Ectodermal cell (in vitro differentiated cells): Measurements from ENCODE around the gene RBP5. TPM values are rescaled to one million over a fixed set of nuclear protein-coding genes. Genes with fewer than 3 reads are reported as not detected.

Experiments used
- H3K27ac ChIP-seq: 2 replicates; pipeline ENCODE4 v1.7.0; 2013; ENCODE audit warnings: mild to moderate bottlenecking, low read depth, low read length; ENCODE audit not compliant: insufficient read depth, poor library complexity, severe bottlenecking
- H3K27me3 ChIP-seq: 2 replicates; pipeline ENCODE4 v1.7.0; 2013; ENCODE audit warnings: mild to moderate bottlenecking, low read length; ENCODE audit not compliant: insufficient read depth, control insufficient read depth, poor library complexity, severe bottlenecking
- H3K36me3 ChIP-seq: one replicate; pipeline ENCODE4 v1.7.0; 2013; ENCODE audit warnings: low read length; ENCODE audit not compliant: control insufficient read depth, insufficient read depth
- H3K4me1 ChIP-seq: one replicate; pipeline ENCODE4 v1.7.0; 2013; ENCODE audit warnings: low read length; ENCODE audit not compliant: control insufficient read depth, insufficient read depth
- H3K4me3 ChIP-seq: 2 replicates; pipeline ENCODE4 v1.7.0; 2013; ENCODE audit warnings: low read depth, low read length, control low read depth; ENCODE audit not compliant: insufficient read depth
- H3K9me3 ChIP-seq: 2 replicates; pipeline ENCODE4 v1.7.0; 2013; ENCODE audit warnings: mild to moderate bottlenecking, low read length, moderate library complexity; ENCODE audit not compliant: control insufficient read depth
- WGBS, 2 experiments: methylation state at CpG; one replicate each; pipeline ENCODE4 v1.1.7; 2013; ENCODE audit warnings: missing lambda C conversion rate in 2 of 2; 5-methylcytosine and 5-hydroxymethylcytosine counted together
- polyA plus RNA-seq, 4 experiments: library from polyadenylated mRNA; stranded (reverse); fragments of 50-300 nt; gene quantifications; one replicate each; pipeline ENCODE4 v1.2.3, GENCODE V29; 2013

RBP5 gene, protein sequence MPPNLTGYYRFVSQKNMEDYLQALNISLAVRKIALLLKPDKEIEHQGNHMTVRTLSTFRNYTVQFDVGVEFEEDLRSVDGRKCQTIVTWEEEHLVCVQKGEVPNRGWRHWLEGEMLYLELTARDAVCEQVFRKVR
- polyA plus RNA-seq (2013, experiment 1 of 4): 0.94 TPM
- 1.2 TPM for polyA plus RNA-seq (2013, experiment 2 of 4)
- polyA plus RNA-seq (2013, experiment 3 of 4): 1.4 TPM
- polyA plus RNA-seq (2013, experiment 4 of 4): 1.7 TPM

DNA sequence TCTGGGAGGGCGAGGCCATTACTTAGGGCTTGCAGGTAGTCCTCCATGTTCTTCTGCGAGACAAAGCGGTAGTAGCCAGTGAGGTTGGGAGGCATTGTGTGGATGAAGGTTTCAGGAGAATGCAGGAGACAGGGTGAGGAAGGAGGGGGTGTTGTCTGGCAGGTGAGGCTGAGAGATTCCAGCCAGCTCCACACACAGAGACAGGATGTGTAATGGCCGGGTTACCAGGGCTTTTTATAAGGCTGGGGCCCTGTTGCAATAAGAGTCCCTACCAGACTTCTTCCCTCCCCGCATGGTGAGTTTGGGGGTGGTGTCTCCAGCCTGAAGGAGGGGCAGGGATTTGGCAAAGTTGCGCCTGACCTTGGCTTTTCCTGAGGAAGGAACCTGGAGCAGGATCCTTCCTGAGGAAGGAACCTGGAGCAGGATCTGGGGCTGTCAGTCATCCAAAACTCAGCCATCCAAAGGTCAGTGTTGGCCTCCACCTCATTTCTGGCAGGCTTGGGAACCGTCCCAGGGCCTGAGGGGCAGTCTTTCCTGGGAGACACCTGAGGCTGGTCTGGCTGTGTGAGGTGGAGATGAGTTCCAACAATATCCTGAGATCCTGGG lies at the start of gene RBP5:
Gene RBP5, minus strand, starts transcription at position 209 of the 606 bp plus-strand sequence. Its CDS starts 114 bp downstream, at position 95.
- H3K4me1 ChIP-seq: peaks cover 12% of the 10 kb centered on the region
- no peaks in the 10 kb centered on the region for H3K36me3 ChIP-seq
- peak within 1 kb of the TSS; percentile 72 for H3K4me3 ChIP-seq
- peaks cover 33% of the 10 kb centered on the region for H3K27me3 ChIP-seq
- H3K9me3 ChIP-seq: no peaks in the 10 kb centered on the region
- H3K27ac ChIP-seq: no peak within 1 kb of the TSS
- 73 to 75% methylated on average over 7 of the region's 7 CpGs for whole genome bisulfite sequencing, 2 experiments

DNA sequence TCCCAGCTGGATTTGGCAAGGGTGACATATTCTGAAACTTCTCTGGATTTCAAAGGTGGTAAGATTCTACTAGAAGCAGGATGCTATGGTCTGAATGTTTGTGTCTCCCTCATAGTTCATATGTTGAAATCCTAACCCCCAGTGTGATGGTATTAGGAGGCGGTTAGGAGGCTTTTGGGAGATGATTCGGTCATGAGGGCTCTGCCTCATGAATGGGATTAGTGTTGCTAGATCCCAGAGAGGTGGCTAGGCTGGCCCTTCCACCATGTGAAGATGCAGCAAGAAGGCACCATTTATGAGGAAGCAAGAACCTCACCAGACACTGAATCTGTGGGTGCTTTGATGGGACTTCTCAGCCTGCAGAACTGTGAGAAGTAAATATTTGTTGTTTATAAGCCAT lies 49.8 kb upstream of the RBP5 start:
- H3K4me3 ChIP-seq: no peak overlapping the region
- no peaks in the 10 kb centered on the region for H3K27me3 ChIP-seq
- no peak overlapping the region for H3K27ac ChIP-seq
- no peaks in the 10 kb centered on the region for H3K4me1 ChIP-seq
- no peaks in the 10 kb centered on the region for H3K9me3 ChIP-seq
- no peaks in the 10 kb centered on the region for H3K36me3 ChIP-seq
- WGBS, 2 experiments: 89 to 93% methylated on average over 2 of the region's 2 CpGs

DNA sequence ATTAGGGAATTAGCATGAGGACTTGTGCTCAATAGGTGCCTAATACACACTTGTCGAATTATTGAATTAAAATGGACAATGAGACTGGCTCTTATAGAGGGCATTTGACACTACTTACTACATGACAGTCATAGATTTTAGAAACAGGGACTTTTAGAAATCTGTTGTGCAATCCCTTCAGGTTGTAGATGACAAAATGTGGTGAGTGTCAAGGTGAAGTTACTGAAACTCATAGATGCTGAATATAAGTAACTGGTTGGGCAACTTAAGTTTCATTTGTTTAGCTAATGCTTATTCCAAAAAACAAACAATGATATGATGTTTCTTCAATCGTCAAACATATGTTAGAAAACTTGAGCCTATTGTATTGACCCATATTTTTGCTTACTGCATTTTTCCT lies 47.9 kb upstream of the RBP5 start:
- H3K27ac ChIP-seq: no peak overlapping the region
- H3K27me3 ChIP-seq: no peaks in the 10 kb centered on the region
- no peaks in the 10 kb centered on the region for H3K36me3 ChIP-seq
- WGBS, 2 experiments: 72 to 81% methylated on average over 2 of the region's 2 CpGs
- no peak overlapping the region for H3K4me3 ChIP-seq
- H3K9me3 ChIP-seq: no peaks in the 10 kb centered on the region
- no peaks in the 10 kb centered on the region for H3K4me1 ChIP-seq

DNA sequence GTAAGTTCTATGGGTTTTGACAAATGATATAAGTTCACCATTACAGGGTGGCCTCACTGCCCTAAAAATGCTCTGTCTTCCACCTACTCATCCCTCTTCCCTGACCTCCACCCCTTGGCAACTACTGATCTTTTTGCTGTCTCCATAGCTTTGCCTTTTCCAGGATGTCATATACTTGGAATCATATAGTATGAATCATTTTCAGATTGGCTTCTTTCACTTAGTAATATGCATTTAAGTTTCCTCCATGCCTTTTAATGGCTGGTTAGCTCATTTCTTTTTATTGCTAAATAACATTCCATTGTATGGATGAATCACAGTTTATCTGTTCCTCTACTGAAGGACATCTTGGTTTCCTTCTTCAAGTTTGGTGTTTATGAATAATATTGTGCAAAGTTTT lies 46.8 kb upstream of the RBP5 start:
- H3K27ac ChIP-seq: no peak overlapping the region
- no peaks in the 10 kb centered on the region for H3K9me3 ChIP-seq
- H3K4me3 ChIP-seq: no peak overlapping the region
- H3K4me1 ChIP-seq: no peaks in the 10 kb centered on the region
- H3K27me3 ChIP-seq: no peaks in the 10 kb centered on the region
- H3K36me3 ChIP-seq: no peaks in the 10 kb centered on the region

DNA sequence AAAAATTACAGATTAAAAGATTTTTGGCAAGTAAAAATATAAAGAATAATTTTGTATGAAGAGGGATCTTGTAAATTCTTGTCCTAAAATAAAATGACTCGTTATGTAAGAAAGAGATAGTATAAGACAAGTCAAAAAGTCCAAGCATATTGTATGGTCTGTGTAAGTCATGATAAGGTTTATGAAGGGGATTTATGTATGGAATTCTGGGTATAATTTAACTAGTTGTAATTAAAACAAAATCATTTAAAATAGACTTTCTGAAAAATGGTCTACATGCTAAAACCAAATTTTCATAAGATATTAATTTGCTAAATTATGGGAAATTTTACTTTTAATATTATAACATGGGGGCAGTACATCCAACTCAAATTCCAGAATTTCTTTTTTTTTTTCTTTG lies 43.2 kb upstream of the RBP5 start:
- H3K4me1 ChIP-seq: no peaks in the 10 kb centered on the region
- no peaks in the 10 kb centered on the region for H3K36me3 ChIP-seq
- H3K9me3 ChIP-seq: peaks cover 4% of the 10 kb centered on the region
- no peaks in the 10 kb centered on the region for H3K27me3 ChIP-seq
- no peak overlapping the region for H3K4me3 ChIP-seq
- WGBS, 2 experiments: 72 to 85% methylated on average over 1 of the region's 1 CpG
- H3K27ac ChIP-seq: no peak overlapping the region

DNA sequence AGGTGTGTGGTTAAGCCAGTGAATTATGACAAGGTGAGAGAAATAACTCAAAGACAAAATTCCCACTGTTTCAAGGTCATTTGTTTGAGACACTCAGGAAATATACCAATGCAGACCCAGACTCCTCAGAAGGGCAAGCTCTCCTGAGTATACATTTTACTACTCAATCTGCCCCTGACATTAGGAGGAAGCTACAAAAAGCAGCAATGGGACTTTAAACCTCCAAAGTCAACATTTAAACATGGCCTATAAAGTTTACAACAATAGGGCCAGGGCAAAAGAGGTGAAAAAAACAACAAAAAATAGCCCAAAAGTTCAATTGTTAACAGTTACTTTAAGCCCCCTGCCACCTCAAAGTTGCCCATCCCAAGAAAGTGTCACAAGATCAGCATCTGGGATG lies 41.3 kb upstream of the RBP5 start:
- Histone ChIP-seq H3K36me3 (no peaks in the 10 kb centered on the region), H3K27ac (no peak overlapping the region), H3K4me1 (no peaks in the 10 kb centered on the region), H3K9me3 (peaks cover 5% of the 10 kb centered on the region), H3K27me3 (no peaks in the 10 kb centered on the region), H3K4me3 (no peak overlapping the region)

DNA sequence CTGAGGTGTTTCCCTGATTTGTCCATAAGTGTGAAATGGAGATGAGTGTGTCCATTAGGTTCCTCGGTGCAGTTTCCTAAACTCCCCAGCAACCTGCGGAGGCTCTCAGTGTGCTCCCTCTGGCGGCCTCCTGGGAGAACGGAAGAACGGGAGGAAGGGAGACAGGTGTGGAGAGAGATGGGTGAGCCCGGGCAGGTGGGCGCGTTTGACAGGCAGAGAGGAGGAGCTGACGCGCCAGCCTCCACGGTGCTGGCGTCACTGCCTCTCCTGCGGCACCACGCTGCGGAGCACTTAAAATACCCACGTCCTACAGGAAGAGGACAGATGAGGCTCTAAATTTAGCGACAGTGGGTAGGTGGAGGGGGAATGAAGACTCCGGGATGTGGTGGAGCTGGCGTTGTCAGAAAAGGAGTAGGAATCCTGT lies 34.0 kb upstream of the RBP5 start:
- Histone ChIP-seq H3K27ac (no peak overlapping the region), H3K4me1 (no peaks in the 10 kb centered on the region), H3K4me3 (no peak overlapping the region), H3K27me3 (peaks cover 9% of the 10 kb centered on the region), H3K9me3 (peaks cover 2% of the 10 kb centered on the region), H3K36me3 (no peaks in the 10 kb centered on the region)
- 30 to 40% methylated on average over 19 of the region's 19 CpGs for WGBS, 2 experiments

DNA sequence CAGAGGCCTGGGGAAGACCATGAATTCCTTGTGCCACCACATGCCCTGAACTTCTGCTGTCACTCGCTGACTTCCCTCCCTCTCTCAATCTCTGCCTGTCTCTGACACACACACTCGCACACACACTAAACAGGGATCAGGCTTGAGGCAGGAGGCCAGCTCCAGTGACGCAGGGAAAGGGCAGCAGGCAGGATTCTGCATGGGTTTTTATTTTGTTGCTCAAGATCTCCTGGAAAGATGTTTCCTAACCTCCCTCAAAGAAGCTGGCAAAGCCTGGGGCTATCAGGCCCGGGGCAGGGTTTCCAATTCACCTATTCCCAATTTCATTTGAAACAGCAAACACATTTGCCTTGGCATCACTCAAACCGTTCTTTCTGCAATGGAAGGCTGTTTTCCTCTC lies 33.1 kb upstream of the RBP5 start:
- no peak overlapping the region for H3K4me3 ChIP-seq
- H3K36me3 ChIP-seq: no peaks in the 10 kb centered on the region
- H3K27ac ChIP-seq: no peak overlapping the region
- H3K27me3 ChIP-seq: peaks cover 9% of the 10 kb centered on the region
- WGBS, 2 experiments: 91 to 95% methylated on average over 5 of the region's 5 CpGs
- H3K9me3 ChIP-seq: peaks cover under 1% of the 10 kb centered on the region
- H3K4me1 ChIP-seq: no peaks in the 10 kb centered on the region

DNA sequence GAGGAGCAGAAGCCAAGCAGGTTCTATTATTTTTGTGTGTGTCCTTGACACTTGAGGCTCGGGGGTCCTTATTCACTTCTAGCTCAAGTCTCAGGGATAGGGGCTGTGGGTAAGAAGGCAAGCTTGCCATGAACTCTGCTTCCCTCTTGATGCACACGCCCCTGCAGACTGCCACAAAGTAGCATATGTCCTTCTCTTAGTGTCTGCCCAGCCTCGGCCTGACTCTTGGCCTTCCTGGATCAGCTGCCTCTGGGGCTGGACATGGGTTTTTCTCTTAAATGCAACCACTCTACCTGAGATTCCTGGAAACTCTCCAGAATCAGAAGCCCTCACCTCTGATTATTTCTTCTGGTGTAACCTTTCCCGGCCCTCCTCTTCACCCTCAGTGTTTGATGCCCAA lies 32.6 kb upstream of the RBP5 start:
- H3K27me3 ChIP-seq: peaks cover 9% of the 10 kb centered on the region
- no peaks in the 10 kb centered on the region for H3K9me3 ChIP-seq
- H3K36me3 ChIP-seq: no peaks in the 10 kb centered on the region
- WGBS, 2 experiments: 89 to 92% methylated on average over 4 of the region's 4 CpGs
- no peak overlapping the region for H3K27ac ChIP-seq
- no peak overlapping the region for H3K4me3 ChIP-seq
- H3K4me1 ChIP-seq: no peaks in the 10 kb centered on the region

DNA sequence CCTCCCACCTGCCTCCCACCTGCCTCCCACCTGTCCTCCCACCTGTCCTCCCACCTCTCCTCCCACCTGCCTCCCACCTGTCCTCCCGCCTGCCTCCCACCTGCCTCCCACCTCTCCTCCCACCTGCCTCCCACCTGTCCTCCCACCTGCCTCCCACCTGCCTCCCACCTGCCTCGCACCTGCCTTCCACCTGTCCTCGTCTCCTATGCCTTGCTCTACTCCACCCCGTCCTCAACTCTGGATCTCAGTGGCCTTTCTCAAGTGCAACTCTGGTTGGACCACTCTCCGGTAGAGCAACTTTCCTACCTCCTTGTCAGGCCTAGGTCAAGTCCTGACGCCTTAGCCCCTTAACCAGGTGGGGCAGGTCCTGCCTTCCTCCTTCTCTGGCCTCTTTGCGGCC lies 31.5 kb upstream of the RBP5 start:
- 80 to 81% methylated on average over 7 of the region's 7 CpGs for whole genome bisulfite sequencing, 2 experiments
- no peak overlapping the region for H3K27ac ChIP-seq
- H3K9me3 ChIP-seq: no peaks in the 10 kb centered on the region
- no peaks in the 10 kb centered on the region for H3K4me1 ChIP-seq
- peaks cover 9% of the 10 kb centered on the region for H3K27me3 ChIP-seq
- no peaks in the 10 kb centered on the region for H3K36me3 ChIP-seq
- no peak overlapping the region for H3K4me3 ChIP-seq
